ENCODE data around the gene POLL.

POLL gene

GRCh38 chr10:101558671-101559595, 29.1 kb downstream of the POLL start:
- no peak for DNase-seq (ENCODE audit: low spot score)
- no peak overlapping the region for H3K27ac ChIP-seq
- H3K4me3 ChIP-seq = no peak overlapping the region
- TF ChIP-seq CTCF (IDR thresholded peaks at IDR 0.05) = no peak

GRCh38 chr10:101558204-101558603, 29.9 kb downstream of the POLL start:
- Histone ChIP-seq H3K4me3 (no peak overlapping the region), H3K27ac (no peak overlapping the region)
- no peak for TF ChIP-seq CTCF (IDR thresholded peaks at IDR 0.05)
- DNase-seq (ENCODE audit: low spot score) = no peak

GRCh38 chr10:101557541-101557940, 30.5 kb downstream of the POLL start:
- TF ChIP-seq CTCF (IDR thresholded peaks at IDR 0.05) = no peak
- Histone ChIP-seq H3K4me3 (no peak overlapping the region), H3K27ac (no peak overlapping the region)
- DNase-seq (ENCODE audit: low spot score) = no peak

GRCh38 chr10:101552442-101552841, 35.6 kb downstream of the POLL start:
- TF ChIP-seq CTCF (IDR thresholded peaks at IDR 0.05) = no peak
- Histone ChIP-seq H3K27ac (no peak overlapping the region), H3K4me3 (no peak overlapping the region)
- no peak for DNase-seq (ENCODE audit: low spot score)

GRCh38 chr10:101550965-101551364, 37.1 kb downstream of the POLL start:
- TF ChIP-seq CTCF (IDR thresholded peaks at IDR 0.05) = no peak

GRCh38 chr10:101545898-101546297, 42.2 kb downstream of the POLL start:
- H3K27ac ChIP-seq = no peak overlapping the region
- no peak overlapping the region for H3K4me3 ChIP-seq
- no peak for TF ChIP-seq CTCF (IDR thresholded peaks at IDR 0.05)
- DNase-seq (ENCODE audit: low spot score) = no peak

More at GRCh38 chr10:101550965-101551364, 37.1 kb downstream of the POLL start:
- H3K4me3 ChIP-seq = no peak overlapping the region
- no peak overlapping the region for H3K27ac ChIP-seq
- no peak for DNase-seq (ENCODE audit: low spot score)

GRCh38 chr10:101538446-101538845, 49.6 kb downstream of the POLL start:
- DNase-seq (ENCODE audit: low spot score) = no peak
- Histone ChIP-seq H3K4me3 (no peak overlapping the region), H3K27ac (no peak overlapping the region)
- TF ChIP-seq CTCF (IDR thresholded peaks at IDR 0.05) = no peak
